GM15510 (cell line): ENCODE results near the gene PVALB.
A peak's percentile ranks its signal among the peaks of the same experiment; 100 is the strongest.

Experiments used
- POLR2A ChIP-seq: IDR thresholded peaks from 3 replicates; pipeline ENCODE4 v1.6.1; 2011; ENCODE audit warnings: borderline replicate concordance; ENCODE audit not compliant: insufficient read length; ENCODE audit errors: extremely low read depth

PVALB gene

GRCh38 chr22:36775964-36776669 lies 40.7 kb downstream of the PVALB start, which contains the start of gene IFT27:
IFT27 (minus strand) TSS chr22:36776119; CDS start chr22:36775707, 412 bp downstream.
- peak; percentile 65 for TF ChIP-seq POLR2A

- no peak for TF ChIP-seq POLR2A
Measured at GRCh38 chr22:36775586-36775963, 41.3 kb downstream of the PVALB start.

DNA sequence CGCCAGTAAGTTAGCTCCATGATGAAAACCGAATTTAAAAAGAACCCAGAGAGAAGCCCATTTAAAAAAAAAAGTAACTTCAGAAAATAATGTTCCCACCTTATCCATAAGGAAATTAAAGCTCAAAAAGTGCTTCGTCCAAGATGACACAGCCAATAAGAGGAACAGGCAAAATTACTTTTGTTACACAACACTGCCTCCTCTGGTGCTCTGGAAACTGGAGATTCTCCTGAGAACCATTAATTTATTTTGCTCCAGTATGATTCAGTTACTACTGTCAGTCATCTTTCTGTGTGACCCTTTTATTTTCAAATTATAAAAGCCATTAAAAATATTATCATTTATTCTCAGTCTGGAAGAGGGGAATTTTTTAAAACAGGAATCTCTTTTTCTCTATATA lies 42.9 kb downstream of the PVALB start:
- no peak for TF ChIP-seq POLR2A

- no peak for TF ChIP-seq POLR2A
Measured at GRCh38 chr22:36772451-36772850, 44.4 kb downstream of the PVALB start.

- TF ChIP-seq POLR2A = no peak
Measured at GRCh38 chr22:36771356-36772063, 45.3 kb downstream of the PVALB start.

DNA sequence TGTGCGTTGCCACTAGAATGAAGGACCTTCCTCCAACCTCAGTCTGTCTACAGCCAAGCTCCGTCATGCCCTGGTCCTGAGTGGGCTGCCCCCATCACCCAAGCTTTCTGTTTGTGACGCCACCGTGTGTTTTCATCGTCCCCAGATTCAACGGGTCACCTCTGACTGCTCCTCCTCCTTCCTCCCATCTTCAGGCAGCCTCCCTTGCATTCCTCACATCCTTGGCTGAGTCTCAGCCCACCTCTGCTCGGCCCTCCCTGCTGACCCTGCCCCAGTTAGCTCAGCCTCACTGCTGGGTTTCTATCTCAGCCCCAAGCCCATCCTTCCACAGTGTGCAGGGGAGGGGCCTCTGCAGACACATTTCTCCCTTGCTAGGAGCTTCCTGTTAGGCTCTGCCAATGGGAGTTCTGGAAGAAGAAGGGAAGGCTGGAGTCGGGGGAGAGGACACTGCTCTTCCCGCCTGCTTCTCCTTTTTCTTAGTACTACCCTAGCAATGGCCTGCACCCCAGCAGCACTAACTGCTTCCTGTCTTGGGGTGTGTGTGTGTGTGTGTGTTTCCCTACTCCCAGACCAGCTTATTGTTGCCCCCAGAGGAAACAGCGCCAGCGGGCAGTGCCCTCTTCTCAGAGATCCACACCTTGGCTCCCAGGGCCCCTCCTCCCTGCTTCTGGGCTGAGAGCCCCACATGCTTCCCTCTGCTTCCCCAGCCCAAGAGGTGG lies 46.2 kb downstream of the PVALB start:
- no peak for TF ChIP-seq POLR2A

DNA sequence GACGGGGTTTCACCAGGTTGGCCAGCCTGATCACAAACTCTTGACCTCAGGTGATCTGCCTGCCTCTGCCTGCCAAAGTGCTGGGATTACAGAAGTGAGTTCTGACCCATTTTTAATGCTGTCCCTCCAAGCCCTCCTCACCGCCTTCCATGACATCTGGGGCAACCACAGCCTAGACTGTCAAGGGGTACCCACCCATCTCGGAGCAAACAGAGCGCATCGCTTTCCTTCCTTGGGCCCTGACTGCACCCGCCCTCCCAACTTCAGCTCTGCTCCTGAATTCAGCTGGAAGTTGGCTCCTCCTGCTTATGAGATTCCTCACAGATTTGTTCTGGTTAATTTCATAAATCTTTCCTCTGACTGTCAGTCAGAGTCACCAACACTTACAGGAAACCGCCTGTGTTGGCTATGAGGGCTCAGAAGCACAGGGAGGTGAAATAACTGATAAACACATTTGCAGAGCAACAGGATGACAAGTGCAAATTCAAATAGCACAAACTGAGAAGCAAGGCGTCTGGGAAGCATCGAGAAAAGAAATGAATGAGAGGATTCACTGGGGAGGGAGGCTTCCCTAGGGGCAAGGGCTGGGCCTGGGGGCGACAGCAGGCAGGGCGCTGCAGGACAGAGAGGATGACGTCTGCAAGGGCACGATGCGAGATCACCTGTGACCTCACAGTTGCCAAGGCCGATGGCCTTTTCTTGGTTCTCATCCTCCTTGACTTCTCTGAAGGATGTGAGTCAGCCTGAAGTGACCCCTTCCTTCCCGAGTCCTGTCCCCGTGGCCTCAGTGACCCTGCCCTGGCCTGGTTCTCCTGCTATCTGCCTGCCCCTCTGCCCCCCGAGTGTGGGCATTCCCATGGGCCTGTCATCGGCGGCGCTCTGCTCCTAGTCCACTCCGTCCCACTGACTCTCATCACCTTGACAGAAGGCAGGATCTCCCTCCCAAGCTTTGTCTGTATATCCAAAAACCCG lies 47.0 kb downstream of the PVALB start:
- TF ChIP-seq POLR2A = no peak

- TF ChIP-seq POLR2A = no peak
Measured at GRCh38 chr22:36768616-36769015, 48.2 kb downstream of the PVALB start.

DNA sequence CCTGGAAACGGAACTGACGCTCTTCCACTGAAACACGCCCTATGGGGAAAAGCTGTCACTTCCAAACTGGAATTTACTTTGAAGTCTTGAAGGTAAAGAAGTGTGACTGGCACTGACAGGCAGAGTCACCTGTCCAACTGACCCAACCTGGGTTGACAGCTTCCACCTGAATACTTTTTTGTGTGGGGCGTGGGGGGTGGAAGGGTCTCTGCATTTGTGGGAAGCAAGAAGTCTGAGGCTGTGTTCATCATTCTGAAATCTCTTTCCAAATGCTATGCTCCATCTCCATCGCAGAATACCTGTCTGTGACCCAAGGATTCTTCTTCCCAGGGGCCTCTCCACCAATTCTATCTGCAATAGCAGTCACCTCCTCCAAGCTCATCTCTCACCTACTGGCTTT lies 48.7 kb downstream of the PVALB start:
- no peak for TF ChIP-seq POLR2A

DNA sequence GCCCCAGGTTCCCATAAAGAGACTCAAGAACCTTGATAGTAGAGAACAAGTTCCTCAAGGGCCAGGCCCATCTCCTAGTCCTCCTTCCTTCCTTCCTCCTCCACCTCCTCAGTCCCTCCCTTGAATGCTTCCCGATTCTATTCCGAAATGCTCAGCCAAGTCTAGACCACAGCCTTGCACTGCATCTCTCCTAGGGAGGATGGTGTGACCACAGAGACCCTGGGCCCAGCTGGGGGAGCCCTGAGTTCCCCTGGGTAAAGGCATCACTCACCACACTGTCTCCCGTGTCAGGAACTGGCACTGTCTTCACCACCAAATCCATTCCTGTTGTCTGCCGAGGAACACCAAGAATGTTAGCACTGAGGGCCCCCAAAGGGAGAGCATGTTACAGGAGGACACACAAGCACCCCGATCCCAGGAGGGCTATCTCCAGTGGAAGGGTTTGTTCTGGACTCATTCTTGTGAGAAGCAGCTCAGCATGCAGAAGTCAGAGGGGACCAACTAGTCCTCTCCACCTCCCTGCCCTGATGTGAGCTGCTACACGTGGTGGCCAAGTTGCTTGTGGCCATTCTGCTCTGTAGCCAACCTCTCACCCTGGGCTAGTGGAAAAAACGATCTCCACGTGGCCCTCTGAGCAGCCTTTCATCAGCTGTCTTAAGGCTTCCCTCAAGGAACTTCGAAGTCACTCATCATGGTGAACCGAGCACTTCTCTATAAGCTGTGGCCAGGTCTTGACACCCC lies 49.6 kb downstream of the PVALB start:
- TF ChIP-seq POLR2A = no peak

- TF ChIP-seq POLR2A = no peak
Measured at GRCh38 chr22:36765943-36766450, 50.8 kb downstream of the PVALB start.

- no peak for TF ChIP-seq POLR2A
Measured at GRCh38 chr22:36765131-36765942, 51.5 kb downstream of the PVALB start.

DNA sequence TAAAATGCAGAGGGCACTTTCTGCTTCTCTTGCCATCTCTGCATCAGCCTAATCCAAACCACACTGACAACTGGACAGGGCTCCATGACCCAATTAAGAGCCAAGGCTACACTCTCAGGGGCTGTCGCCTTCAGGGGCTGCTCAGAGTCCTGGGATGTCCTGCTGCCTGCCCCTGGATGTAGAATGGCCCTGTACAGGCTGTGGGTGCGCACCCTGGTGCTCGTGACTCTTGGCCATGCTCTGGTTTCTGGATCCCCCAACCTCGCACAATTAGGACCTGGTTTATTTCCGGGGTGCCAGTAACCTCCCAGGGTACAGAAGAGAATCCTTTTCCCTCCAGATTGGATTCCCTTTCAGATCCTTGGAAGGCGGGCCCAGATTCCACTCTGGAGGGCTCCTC lies 52.2 kb downstream of the PVALB start:
- TF ChIP-seq POLR2A = no peak

DNA sequence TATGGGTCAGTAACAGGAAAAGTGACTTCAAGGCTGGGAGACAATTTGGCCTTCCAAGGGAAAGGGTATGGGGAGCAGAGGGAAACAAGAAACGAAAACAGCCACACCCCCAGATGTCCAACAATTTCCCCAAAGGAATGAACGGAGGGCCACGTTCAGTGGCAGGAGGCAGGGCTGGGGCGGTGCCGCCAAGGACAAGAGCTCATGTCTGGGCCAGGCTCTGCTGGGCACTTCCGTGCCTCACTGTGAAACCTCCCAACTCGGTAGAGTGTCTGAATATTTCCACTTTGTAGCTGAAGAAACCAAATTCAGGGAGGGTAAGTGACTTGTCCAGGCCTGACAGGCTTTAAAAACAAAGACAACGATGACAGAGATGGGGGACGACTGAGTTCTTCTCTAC lies 52.8 kb downstream of the PVALB start:
- TF ChIP-seq POLR2A = no peak

DNA sequence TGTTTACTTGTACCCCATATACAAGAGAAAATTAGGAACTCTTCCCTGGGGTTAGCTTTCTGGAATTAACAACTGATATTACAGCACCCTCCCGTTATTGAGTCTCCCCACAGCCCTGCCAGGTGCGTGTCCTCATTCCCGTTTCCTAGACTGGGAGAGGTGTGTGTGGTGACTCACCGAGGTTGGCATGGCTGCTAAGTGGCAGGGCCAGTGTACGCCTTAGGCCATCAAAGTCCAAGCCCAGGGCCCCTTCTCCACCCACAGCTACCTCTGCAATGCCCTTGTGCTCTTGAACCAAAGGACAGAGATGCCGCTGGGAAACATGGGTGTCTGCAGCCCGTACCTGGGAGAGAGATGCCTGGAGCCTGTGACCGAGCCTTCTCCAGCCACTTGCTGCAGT lies 53.3 kb downstream of the PVALB start:
- no peak for TF ChIP-seq POLR2A
